Caco-2 (cell line): ENCODE results near the gene COL4A6. TPM values are rescaled to one million over a fixed set of nuclear protein-coding genes. Genes with fewer than 3 reads are reported as not detected.

ENCODE experiments used
- BruUV-seq: library from RNA; stranded (reverse); fragments of 400-500 nt; replicated peaks from 2 replicates; lab custom pipeline; 2021; lab: Mats Ljungman, UMichigan
- CTCF ChIA-PET: fragments of 300-600 bp; sonication (Branson Sonifier 250); formaldehyde crosslinking; loops from one replicate; lab custom pipeline; 2022; ENCODE audit warnings: antibody characterized with exemption; lab: Charles Lee
- POLR2A ChIA-PET: fragments of 300-600 bp; sonication (Branson Sonifier 250); formaldehyde crosslinking; loops from one replicate; lab custom pipeline; 2022; ENCODE audit warnings: antibody characterized with exemption; lab: Charles Lee
- DNase-seq, 2 experiments: peaks; one replicate each; pipeline versions ENCODE4 v3.0.0 to v3.0.0-alpha.2; 2020 to 2022
- H3K27me3 ChIP-seq: replicated peaks from 2 replicates; pipeline ENCODE4 v1.6.0; 2011; ENCODE audit warnings: low read length; ENCODE audit not compliant: control insufficient read depth, insufficient read depth
- H3K36me3 ChIP-seq: 2 replicates; pipeline ENCODE4 v1.5.1; 2011; ENCODE audit warnings: low read length; ENCODE audit not compliant: control insufficient read depth, insufficient read depth
- H3K4me1 ChIP-seq: fragments of 250-450 bp; sonication (Bioruptor Pico); 2 replicates; pipeline ENCODE4 v1.5.1; 2020; ENCODE audit warnings: mild to moderate bottlenecking
- H3K4me3 ChIP-seq: 2 replicates; pipeline ENCODE4 v1.5.1; 2011; ENCODE audit warnings: low read depth, mild to moderate bottlenecking, control low read depth, low read length
- H3K9me3 ChIP-seq: fragments of 250-450 bp; sonication (Bioruptor Pico); 2 replicates; pipeline ENCODE4 v1.5.1; 2020; ENCODE audit warnings: mild to moderate bottlenecking, moderate library complexity
- H3K27ac Mint-ChIP-seq: one replicate; pipeline ENCODE4 v1.8.0; 2022; ENCODE audit warnings: mixed read lengths; ENCODE audit not compliant: unreplicated experiment
- H3K27me3 Mint-ChIP-seq: one replicate; pipeline ENCODE4 v1.8.0; 2022; ENCODE audit warnings: mixed read lengths; ENCODE audit not compliant: insufficient read depth, unreplicated experiment
- H3K36me3 Mint-ChIP-seq: one replicate; pipeline ENCODE4 v1.8.0; 2022; ENCODE audit warnings: mild to moderate bottlenecking, mixed read lengths; ENCODE audit not compliant: insufficient read depth, unreplicated experiment
- H3K4me1 Mint-ChIP-seq: one replicate; pipeline ENCODE4 v1.8.0; 2022; ENCODE audit warnings: low read depth, mixed read lengths; ENCODE audit not compliant: unreplicated experiment
- H3K4me3 Mint-ChIP-seq: one replicate; pipeline ENCODE4 v1.8.0; 2022; ENCODE audit warnings: mild to moderate bottlenecking, moderate library complexity, mixed read lengths; ENCODE audit not compliant: unreplicated experiment
- H3K9me3 Mint-ChIP-seq: one replicate; pipeline ENCODE4 v1.8.0; 2022; ENCODE audit warnings: mixed read lengths; ENCODE audit not compliant: unreplicated experiment
- intact Hi-C: fragments of 100-400 bp; cut with micrococcal nuclease; formaldehyde crosslinking; loops from one replicate; pipeline ENCODE4 v1.10.0; 2022; ENCODE audit not compliant: unreplicated experiment
- total RNA-seq: library from RNA; stranded (reverse); gene quantifications from 2 replicates; pipeline ENCODE4 v1.2.3, GENCODE V29; 2022
- TF ChIP-seq, protein P1 (sequence below), 2 experiments: fragments of 200-600 bp in 1 of 2; IDR thresholded peaks; 1 replicate in 1 of 2; 2 replicates in 1 of 2; pipeline versions ENCODE4 v1.5.1 to v1.8.0; 2011 to 2022; ENCODE audit warnings: antibody characterized with exemption in 1 of 2, control low read depth in 1 of 2, inconsistent platforms in 1 of 2, low read depth in 1 of 2, low read length in 1 of 2, mild to moderate bottlenecking in 1 of 2, moderate library complexity in 1 of 2; ENCODE audit not compliant: insufficient read depth in 1 of 2, severe bottlenecking in 1 of 2, unreplicated experiment in 1 of 2

The COL4A6 gene
- total RNA-seq, 1 experiment from 2014 or later: 16.0 TPM

DNA sequence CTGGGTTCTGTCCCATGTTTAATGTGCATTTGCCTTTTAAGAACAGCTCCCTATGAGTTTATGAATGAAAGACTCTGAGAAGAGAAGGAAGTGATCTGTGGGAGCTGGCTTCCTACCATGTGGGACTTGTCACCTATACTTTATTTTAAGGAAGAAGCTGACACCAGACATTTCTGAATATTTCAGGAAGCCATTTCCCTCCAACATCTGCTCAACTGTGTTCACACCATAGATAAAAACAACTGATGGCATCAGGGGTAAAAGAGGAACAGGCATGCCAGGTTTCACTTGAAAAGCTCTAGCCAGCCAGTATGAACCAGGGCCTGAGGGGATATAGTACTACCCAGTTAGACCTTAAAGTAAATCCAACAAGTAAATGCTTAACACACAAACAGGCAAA lies 116.0 kb downstream of the COL4A6 start:
- H3K27me3 Mint-ChIP-seq: no peaks in the 10 kb centered on the region
- CTCF ChIA-PET: no interaction called here
- POLR2A ChIA-PET: no interaction called here
- H3K36me3 ChIP-seq: no peaks in the 10 kb centered on the region
- intact Hi-C loops: no loop called here
- H3K4me3 Mint-ChIP-seq: no peak overlapping the region
- H3K36me3 Mint-ChIP-seq: peaks cover 5% of the 10 kb centered on the region
- peaks cover 15% of the 10 kb centered on the region for H3K9me3 Mint-ChIP-seq
- no peak for DNase-seq
- H3K4me1 Mint-ChIP-seq: peaks cover 9% of the 10 kb centered on the region
- no peak overlapping the region for H3K4me3 ChIP-seq
- BruUV-seq: no TSS peak
- H3K27me3 ChIP-seq: no peaks in the 10 kb centered on the region
- H3K27ac Mint-ChIP-seq: no peak overlapping the region
- H3K4me1 ChIP-seq: no peaks in the 10 kb centered on the region
- TF ChIP-seq, protein P1, sequence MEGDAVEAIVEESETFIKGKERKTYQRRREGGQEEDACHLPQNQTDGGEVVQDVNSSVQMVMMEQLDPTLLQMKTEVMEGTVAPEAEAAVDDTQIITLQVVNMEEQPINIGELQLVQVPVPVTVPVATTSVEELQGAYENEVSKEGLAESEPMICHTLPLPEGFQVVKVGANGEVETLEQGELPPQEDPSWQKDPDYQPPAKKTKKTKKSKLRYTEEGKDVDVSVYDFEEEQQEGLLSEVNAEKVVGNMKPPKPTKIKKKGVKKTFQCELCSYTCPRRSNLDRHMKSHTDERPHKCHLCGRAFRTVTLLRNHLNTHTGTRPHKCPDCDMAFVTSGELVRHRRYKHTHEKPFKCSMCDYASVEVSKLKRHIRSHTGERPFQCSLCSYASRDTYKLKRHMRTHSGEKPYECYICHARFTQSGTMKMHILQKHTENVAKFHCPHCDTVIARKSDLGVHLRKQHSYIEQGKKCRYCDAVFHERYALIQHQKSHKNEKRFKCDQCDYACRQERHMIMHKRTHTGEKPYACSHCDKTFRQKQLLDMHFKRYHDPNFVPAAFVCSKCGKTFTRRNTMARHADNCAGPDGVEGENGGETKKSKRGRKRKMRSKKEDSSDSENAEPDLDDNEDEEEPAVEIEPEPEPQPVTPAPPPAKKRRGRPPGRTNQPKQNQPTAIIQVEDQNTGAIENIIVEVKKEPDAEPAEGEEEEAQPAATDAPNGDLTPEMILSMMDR (IDR thresholded peaks at IDR 0.05; ENCODE audit: insufficient read depth in 1 of 2, low read depth in 1 of 2, low read length in 1 of 2, severe bottlenecking in 1 of 2, unreplicated experiment in 1 of 2): no peak
- H3K9me3 ChIP-seq: no peaks in the 10 kb centered on the region

DNA sequence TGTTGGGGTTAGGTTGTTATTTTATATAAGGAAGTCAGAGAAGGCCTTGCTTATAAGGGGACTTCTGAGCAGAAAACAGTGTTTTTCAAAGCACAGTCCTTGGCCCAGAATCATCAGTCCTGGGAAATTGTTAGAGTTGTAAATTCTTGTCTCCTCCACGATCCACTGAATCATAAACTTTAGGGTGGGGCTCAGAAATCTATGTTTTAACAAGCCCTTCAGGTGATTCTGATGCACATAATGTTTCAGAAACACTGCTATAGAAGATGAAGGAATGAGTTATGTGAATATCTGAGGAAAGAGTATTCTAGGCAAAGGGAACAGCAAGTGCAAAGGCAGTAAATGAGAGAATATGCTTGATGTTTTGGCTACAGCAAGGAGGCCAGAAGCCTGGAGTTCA lies 121.8 kb downstream of the COL4A6 start:
- Histone ChIP-seq H3K36me3 (no peaks in the 10 kb centered on the region), H3K27me3 (no peaks in the 10 kb centered on the region), H3K9me3 (no peaks in the 10 kb centered on the region), H3K4me1 (peaks cover 12% of the 10 kb centered on the region), H3K4me3 (no peak overlapping the region)
- POLR2A ChIA-PET: no interaction called here
- CTCF ChIA-PET: no interaction called here
- no peak for DNase-seq
- no TSS peak for BruUV-seq
- intact Hi-C loops: no loop called here
- TF ChIP-seq, protein P1 (IDR thresholded peaks at IDR 0.05; ENCODE audit: insufficient read depth in 1 of 2, low read depth in 1 of 2, low read length in 1 of 2, severe bottlenecking in 1 of 2, unreplicated experiment in 1 of 2): no peak
- no peak overlapping the region for H3K27ac Mint-ChIP-seq
- peaks cover 15% of the 10 kb centered on the region for H3K9me3 Mint-ChIP-seq
- H3K4me3 Mint-ChIP-seq: no peak overlapping the region
- H3K36me3 Mint-ChIP-seq: peaks cover 7% of the 10 kb centered on the region
- H3K27me3 Mint-ChIP-seq: no peaks in the 10 kb centered on the region
- peaks cover 12% of the 10 kb centered on the region for H3K4me1 Mint-ChIP-seq

DNA sequence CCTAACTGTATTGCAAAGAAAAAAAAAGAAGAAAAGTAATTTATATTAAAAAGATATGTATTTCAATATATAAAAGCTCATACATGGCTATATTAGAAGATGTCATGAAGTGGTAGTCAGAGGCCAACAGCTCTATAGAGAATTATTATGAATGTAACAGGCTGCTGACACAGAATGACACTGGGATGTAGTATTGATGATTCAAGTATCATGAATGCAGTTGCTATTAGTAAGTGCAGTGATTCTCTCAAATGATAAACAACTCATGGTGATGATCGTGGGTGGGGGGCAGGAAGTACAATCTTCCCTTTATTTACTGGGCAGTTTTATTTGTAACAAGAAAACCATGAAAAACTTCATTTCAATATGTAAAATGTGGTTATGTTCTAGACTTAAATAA lies 124.6 kb downstream of the COL4A6 start:
- Mint-ChIP-seq H3K27me3 (no peaks in the 10 kb centered on the region), H3K4me3 (no peak overlapping the region), H3K9me3 (no peaks in the 10 kb centered on the region), H3K27ac (no peak overlapping the region), H3K36me3 (peaks cover 4% of the 10 kb centered on the region), H3K4me1 (peaks cover 8% of the 10 kb centered on the region)
- Histone ChIP-seq H3K4me3 (no peak overlapping the region), H3K27me3 (no peaks in the 10 kb centered on the region), H3K36me3 (no peaks in the 10 kb centered on the region), H3K9me3 (no peaks in the 10 kb centered on the region), H3K4me1 (peaks cover 35% of the 10 kb centered on the region)
- DNase-seq: no peak
- ChIA-PET CTCF (no interaction called here), POLR2A (no interaction called here)
- intact Hi-C loops: no loop called here
- BruUV-seq: no TSS peak
- TF ChIP-seq, protein P1 (IDR thresholded peaks at IDR 0.05; ENCODE audit: insufficient read depth in 1 of 2, low read depth in 1 of 2, low read length in 1 of 2, severe bottlenecking in 1 of 2, unreplicated experiment in 1 of 2): no peak
